ENCODE measurements around the gene LASP1NB.
"Not testable (repeated sequence)": the region's sequence is repeated elsewhere in the genome, so short reads cannot be mapped to it uniquely, and the experiment has no call there.

The LASP1NB gene

GRCh38 chr17:38921756-38922411, 3.5 kb upstream of the LASP1NB start:
- POLR2A ChIA-PET = no interaction called here
- H3K4me3 ChIP-seq (ENCODE audit: low read depth, low read length) = no peak overlapping the region
- CTCF ChIA-PET = interaction anchor here (1.2 to 2.1 kb wide), 5 partner anchors 8 to 322 kb away, joined by 3 to 8 read pairs (median 5); no protein-coding TSS in a partner anchor
- TF ChIP-seq CTCF (IDR thresholded peaks at IDR 0.05; ENCODE audit: insufficient read depth, low read length, missing control alignments) = no peak
- no peak for DNase-seq (ENCODE audit: low read depth, low spot score)

GRCh38 chr17:38922538-38923297, 2.7 kb upstream of the LASP1NB start:
- ChIA-PET POLR2A (interaction anchor here (1.0 kb wide), 1 partner anchor 59 kb away, joined by 5 read pairs; no protein-coding TSS in a partner anchor), CTCF (interaction anchor here (0.8 to 3.3 kb wide), 11 partner anchors 9 to 322 kb away, joined by 3 to 18 read pairs (median 5); no protein-coding TSS in a partner anchor)
- TF ChIP-seq CTCF (IDR thresholded peaks at IDR 0.05; ENCODE audit: insufficient read depth, low read length, missing control alignments) = no peak
- no peak overlapping the region for H3K4me3 ChIP-seq (ENCODE audit: low read depth, low read length)
- no peak for DNase-seq (ENCODE audit: low read depth, low spot score)

DNA sequence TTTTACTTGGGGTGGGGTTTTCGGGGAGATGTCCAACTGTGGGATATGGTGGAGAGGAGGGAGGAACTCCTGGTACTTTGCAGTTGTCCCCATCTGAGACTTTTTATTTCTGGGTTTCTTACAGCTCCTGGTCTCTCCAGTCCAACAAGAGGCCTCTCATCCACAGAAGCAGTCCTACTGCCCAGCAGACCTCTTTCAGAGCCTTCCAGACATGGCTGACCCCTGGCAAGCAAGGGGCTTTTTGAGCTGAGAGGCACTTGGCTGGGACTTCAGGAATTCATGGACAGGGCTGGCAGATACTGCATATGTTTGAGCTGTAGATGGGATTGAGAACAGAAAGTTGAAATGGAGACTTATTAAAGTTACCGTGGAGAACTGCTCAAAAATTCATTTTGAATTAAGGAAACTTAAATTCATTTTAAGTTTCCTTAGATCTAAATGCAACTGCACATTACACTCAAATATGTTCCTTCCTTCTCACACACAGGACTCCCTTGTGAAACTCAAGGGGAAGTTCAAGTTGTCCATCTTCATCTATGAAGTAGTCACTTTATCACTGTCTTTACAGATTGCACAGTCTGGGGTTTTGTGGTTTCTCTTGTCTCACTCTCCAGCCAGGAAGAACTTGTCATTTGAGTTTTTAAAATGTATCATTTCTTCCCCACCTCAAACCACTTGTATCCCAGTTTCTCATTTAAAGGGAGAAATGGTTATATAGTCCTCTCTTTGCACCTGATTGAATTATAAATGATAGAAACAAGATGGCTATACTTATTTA, 1.1 kb downstream of the LASP1NB start:
- ChIA-PET CTCF (interaction anchor here (1.2 to 3.3 kb wide), 5 partner anchors 13 to 318 kb away, joined by 3 to 18 read pairs (median 6); no protein-coding TSS in a partner anchor), POLR2A (interaction anchor here (2.6 kb wide), 1 partner anchor 227 kb away, joined by 9 read pairs; no protein-coding TSS in a partner anchor)
- TF ChIP-seq CTCF (IDR thresholded peaks at IDR 0.05; ENCODE audit: insufficient read depth, low read length, missing control alignments) = no peak
- H3K4me3 ChIP-seq (ENCODE audit: low read depth, low read length) = no peak overlapping the region
- no peak for DNase-seq (ENCODE audit: low read depth, low spot score)

DNA sequence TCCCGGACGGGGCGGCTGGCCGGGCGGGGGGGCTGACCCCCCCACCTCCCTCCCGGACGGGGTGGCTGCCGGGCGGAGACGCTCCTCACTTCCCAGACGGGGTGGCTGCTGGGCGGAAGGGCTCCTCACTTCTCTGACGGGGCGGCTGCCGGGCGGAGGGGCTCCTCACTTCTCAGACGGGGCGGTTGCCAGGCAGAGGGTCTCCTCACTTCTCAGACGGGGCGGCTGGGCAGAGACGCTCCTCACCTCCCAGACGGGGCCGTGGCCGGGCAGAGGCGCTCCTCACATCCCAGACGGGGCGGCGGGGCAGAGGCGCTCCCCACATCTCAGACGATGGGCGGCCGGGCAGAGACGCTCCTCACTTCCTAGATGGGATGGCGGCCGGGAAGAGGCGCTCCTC, 5.4 kb downstream of the LASP1NB start:
- H3K4me3 ChIP-seq (ENCODE audit: low read depth, low read length); CTCF ChIA-PET; DNase-seq (ENCODE audit: low read depth, low spot score): not testable (repeated sequence)
- POLR2A ChIA-PET = interaction anchor here (0.7 kb wide), 1 partner anchor 28 kb away, joined by 3 read pairs; no protein-coding TSS in a partner anchor

GRCh38 chr17:38933962-38934361, 8.5 kb downstream of the LASP1NB start:
- H3K4me3 ChIP-seq (ENCODE audit: low read depth, low read length); CTCF ChIA-PET; POLR2A ChIA-PET; DNase-seq (ENCODE audit: low read depth, low spot score): not testable (repeated sequence)

- ChIA-PET POLR2A (no interaction called here), CTCF (interaction anchor here (1.4 to 2.0 kb wide), 2 partner anchors 16 to 213 kb away, joined by 6 to 7 read pairs; no protein-coding TSS in a partner anchor)
- no peak for TF ChIP-seq CTCF (IDR thresholded peaks at IDR 0.05; ENCODE audit: insufficient read depth, low read length, missing control alignments)
- DNase-seq (ENCODE audit: low read depth, low spot score) = no peak
- no peak overlapping the region for H3K4me3 ChIP-seq (ENCODE audit: low read depth, low read length)
Observed at GRCh38 chr17:38939987-38940386, 14.6 kb downstream of the LASP1NB start.

All from AG04449 (cell line).